WTC11 (cell line): ENCODE data around the gene CHTF18. TPM values are rescaled to one million over a fixed set of nuclear protein-coding genes. Genes with fewer than 3 reads are reported as not detected.

ENCODE experiments used
- ATAC-seq: fragments of 200-7000 bp; cut with Tn5 transposase; 2 replicates; pipeline ENCODE4 v1.10.0; 2021; ENCODE audit warnings: mild to moderate bottlenecking, moderate library complexity
- CTCF ChIA-PET: fragments of 300-600 bp; sonication (Branson Sonifier 250); formaldehyde crosslinking; loops from one replicate; lab custom pipeline; 2021; ENCODE audit warnings: antibody characterized with exemption; lab: Charles Lee
- POLR2A ChIA-PET: fragments of 350-600 bp; sonication (Branson Sonifier 250); formaldehyde crosslinking; loops from one replicate; lab custom pipeline; 2021; ENCODE audit warnings: antibody characterized with exemption; lab: Charles Lee
- DNase-seq: peaks from one replicate; pipeline ENCODE4 v3.0.0; 2021; ENCODE audit warnings: low spot score
- H3K27ac Mint-ChIP-seq: 2 replicates; pipeline ENCODE4 v1.8.0; 2021; ENCODE audit warnings: mixed read lengths
- H3K27me3 Mint-ChIP-seq: 2 replicates; pipeline ENCODE4 v1.8.0; 2021; ENCODE audit warnings: low read depth, mild to moderate bottlenecking, moderate library complexity, mixed read lengths
- H3K36me3 Mint-ChIP-seq: 2 replicates; pipeline ENCODE4 v1.8.0; 2021; ENCODE audit warnings: mixed read lengths
- H3K4me1 Mint-ChIP-seq: 2 replicates; pipeline ENCODE4 v1.8.0; 2022; ENCODE audit warnings: mixed read lengths
- H3K4me3 Mint-ChIP-seq: 2 replicates; pipeline ENCODE4 v1.8.0; 2021; ENCODE audit warnings: mild to moderate bottlenecking, moderate library complexity, mixed read lengths
- H3K9me3 Mint-ChIP-seq: 2 replicates; pipeline ENCODE4 v1.8.0; 2021; ENCODE audit warnings: mixed read lengths
- CREB1 ChIP-seq: sonication (generic); formaldehyde crosslinking; IDR thresholded peaks from 2 replicates; pipeline ENCODE4 v1.8.0; 2023; ENCODE audit warnings: mild to moderate bottlenecking, missing genetic modification reagents
- E2F4 ChIP-seq: sonication (generic); formaldehyde crosslinking; IDR thresholded peaks from 2 replicates; pipeline ENCODE4 v1.8.1; 2022; ENCODE audit warnings: low read depth, mild to moderate bottlenecking, moderate library complexity, missing genetic modification reagents, borderline replicate concordance
- FOXP1 ChIP-seq: sonication (generic); formaldehyde crosslinking; IDR thresholded peaks from 2 replicates; pipeline ENCODE4 v1.8.0; 2022; ENCODE audit warnings: missing genetic modification reagents, mild to moderate bottlenecking, moderate library complexity, borderline replicate concordance
- MXD4 ChIP-seq: fragments of 250-450 bp; sonication (Bioruptor Pico); IDR thresholded peaks from 2 replicates; pipeline ENCODE4 v1.8.0; 2021; ENCODE audit warnings: mild to moderate bottlenecking, moderate library complexity, borderline replicate concordance
- MYBL2 ChIP-seq: sonication (generic); formaldehyde crosslinking; IDR thresholded peaks from 2 replicates; pipeline ENCODE4 v1.8.1; 2023; ENCODE audit warnings: mild to moderate bottlenecking, moderate library complexity, missing genetic modification reagents
- OVOL2 ChIP-seq: fragments of 250-450 bp; sonication (Bioruptor Pico); IDR thresholded peaks from 2 replicates; pipeline ENCODE4 v1.9.0; 2021; ENCODE audit warnings: mild to moderate bottlenecking, borderline replicate concordance
- PRDM15 ChIP-seq: sonication (generic); formaldehyde crosslinking; IDR thresholded peaks from 2 replicates; pipeline ENCODE4 v1.8.0; 2022; ENCODE audit warnings: missing genetic modification reagents
- SMAD3 ChIP-seq: sonication (generic); formaldehyde crosslinking; IDR thresholded peaks from 2 replicates; pipeline ENCODE4 v1.8.0; 2022; ENCODE audit warnings: missing genetic modification reagents, mild to moderate bottlenecking, borderline replicate concordance
- TEAD1 ChIP-seq: sonication (generic); formaldehyde crosslinking; IDR thresholded peaks from 2 replicates; pipeline ENCODE4 v1.8.0; 2022; ENCODE audit warnings: mild to moderate bottlenecking, missing genetic modification reagents
- ZNF263 ChIP-seq: sonication (generic); formaldehyde crosslinking; IDR thresholded peaks from 2 replicates; pipeline ENCODE4 v1.8.1; 2022; ENCODE audit warnings: low read depth, mild to moderate bottlenecking, moderate library complexity, missing genetic modification reagents
- ZNF281 ChIP-seq: sonication (generic); formaldehyde crosslinking; IDR thresholded peaks from 2 replicates; pipeline ENCODE4 v1.8.0; 2023; ENCODE audit warnings: mild to moderate bottlenecking, missing genetic modification reagents
- ZNF396 ChIP-seq: fragments of 250-450 bp; sonication (Bioruptor Pico); IDR thresholded peaks from 2 replicates; pipeline ENCODE4 v1.8.0; 2021; ENCODE audit warnings: mild to moderate bottlenecking, moderate library complexity, borderline replicate concordance
- ZSCAN18 ChIP-seq: fragments of 250-450 bp; sonication (Bioruptor Pico); IDR thresholded peaks from 2 replicates; pipeline ENCODE4 v2.1.2; 2022; ENCODE audit warnings: mild to moderate bottlenecking, moderate library complexity
- total RNA-seq: library from RNA; stranded (reverse); gene quantifications from 3 replicates; pipeline ENCODE4 v1.2.3, GENCODE V29; 2021
- TF ChIP-seq, protein P1 (sequence below): fragments of 250-450 bp; sonication (Bioruptor Pico); IDR thresholded peaks from 2 replicates; pipeline ENCODE4 v1.9.0; 2021; ENCODE audit warnings: mild to moderate bottlenecking, borderline replicate concordance
- TF ChIP-seq, protein P2 (sequence below): fragments of 250-450 bp; sonication (Bioruptor Pico); IDR thresholded peaks from 2 replicates; pipeline ENCODE4 v1.9.0; 2021; ENCODE audit warnings: moderate library complexity, mild to moderate bottlenecking, inconsistent platforms, borderline replicate concordance
- TF ChIP-seq, protein P3 (sequence below): sonication (generic); formaldehyde crosslinking; IDR thresholded peaks from 2 replicates; pipeline ENCODE4 v1.8.1; 2022; ENCODE audit warnings: missing genetic modification reagents, borderline replicate concordance

CHTF18 gene
- total RNA-seq, 1 experiment from 2014 or later: 183 TPM

DNA sequence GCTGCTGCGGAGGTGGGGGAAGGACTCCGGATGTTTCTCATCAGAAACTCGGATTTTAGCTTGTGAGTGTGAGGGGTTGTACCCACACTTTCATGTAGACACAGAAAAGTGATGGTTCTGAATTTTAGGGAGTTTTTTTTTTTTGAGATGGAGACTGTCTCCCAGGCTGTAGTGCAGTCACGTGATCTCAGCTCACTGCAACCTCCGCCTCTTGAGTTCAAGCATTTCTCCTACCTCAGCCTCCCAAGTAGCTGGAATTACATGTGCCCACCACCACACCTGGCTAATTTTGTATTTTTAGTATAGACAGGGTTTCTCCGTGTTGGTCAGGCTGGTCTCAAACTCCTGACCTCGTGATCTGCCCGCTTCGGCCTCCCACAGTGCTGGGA lies 34.5 kb downstream of the CHTF18 start (continued):
- TF ChIP-seq MYBL2 (CRISPR knock-in tag): no peak
- no peak for TF ChIP-seq ZNF281 (CRISPR knock-in tag)
- TF ChIP-seq TEAD1 (CRISPR knock-in tag): no peak
- no peak for TF ChIP-seq OVOL2 (CRISPR knock-in tag)
- no peak for TF ChIP-seq PRDM15 (CRISPR knock-in tag)
- TF ChIP-seq E2F4 (CRISPR knock-in tag): no peak
- TF ChIP-seq, protein P1, sequence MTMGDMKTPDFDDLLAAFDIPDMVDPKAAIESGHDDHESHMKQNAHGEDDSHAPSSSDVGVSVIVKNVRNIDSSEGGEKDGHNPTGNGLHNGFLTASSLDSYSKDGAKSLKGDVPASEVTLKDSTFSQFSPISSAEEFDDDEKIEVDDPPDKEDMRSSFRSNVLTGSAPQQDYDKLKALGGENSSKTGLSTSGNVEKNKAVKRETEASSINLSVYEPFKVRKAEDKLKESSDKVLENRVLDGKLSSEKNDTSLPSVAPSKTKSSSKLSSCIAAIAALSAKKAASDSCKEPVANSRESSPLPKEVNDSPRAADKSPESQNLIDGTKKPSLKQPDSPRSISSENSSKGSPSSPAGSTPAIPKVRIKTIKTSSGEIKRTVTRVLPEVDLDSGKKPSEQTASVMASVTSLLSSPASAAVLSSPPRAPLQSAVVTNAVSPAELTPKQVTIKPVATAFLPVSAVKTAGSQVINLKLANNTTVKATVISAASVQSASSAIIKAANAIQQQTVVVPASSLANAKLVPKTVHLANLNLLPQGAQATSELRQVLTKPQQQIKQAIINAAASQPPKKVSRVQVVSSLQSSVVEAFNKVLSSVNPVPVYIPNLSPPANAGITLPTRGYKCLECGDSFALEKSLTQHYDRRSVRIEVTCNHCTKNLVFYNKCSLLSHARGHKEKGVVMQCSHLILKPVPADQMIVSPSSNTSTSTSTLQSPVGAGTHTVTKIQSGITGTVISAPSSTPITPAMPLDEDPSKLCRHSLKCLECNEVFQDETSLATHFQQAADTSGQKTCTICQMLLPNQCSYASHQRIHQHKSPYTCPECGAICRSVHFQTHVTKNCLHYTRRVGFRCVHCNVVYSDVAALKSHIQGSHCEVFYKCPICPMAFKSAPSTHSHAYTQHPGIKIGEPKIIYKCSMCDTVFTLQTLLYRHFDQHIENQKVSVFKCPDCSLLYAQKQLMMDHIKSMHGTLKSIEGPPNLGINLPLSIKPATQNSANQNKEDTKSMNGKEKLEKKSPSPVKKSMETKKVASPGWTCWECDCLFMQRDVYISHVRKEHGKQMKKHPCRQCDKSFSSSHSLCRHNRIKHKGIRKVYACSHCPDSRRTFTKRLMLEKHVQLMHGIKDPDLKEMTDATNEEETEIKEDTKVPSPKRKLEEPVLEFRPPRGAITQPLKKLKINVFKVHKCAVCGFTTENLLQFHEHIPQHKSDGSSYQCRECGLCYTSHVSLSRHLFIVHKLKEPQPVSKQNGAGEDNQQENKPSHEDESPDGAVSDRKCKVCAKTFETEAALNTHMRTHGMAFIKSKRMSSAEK: no peak
- TF ChIP-seq ZSCAN18 (CRISPR knock-in tag): no peak
- TF ChIP-seq, protein P2, sequence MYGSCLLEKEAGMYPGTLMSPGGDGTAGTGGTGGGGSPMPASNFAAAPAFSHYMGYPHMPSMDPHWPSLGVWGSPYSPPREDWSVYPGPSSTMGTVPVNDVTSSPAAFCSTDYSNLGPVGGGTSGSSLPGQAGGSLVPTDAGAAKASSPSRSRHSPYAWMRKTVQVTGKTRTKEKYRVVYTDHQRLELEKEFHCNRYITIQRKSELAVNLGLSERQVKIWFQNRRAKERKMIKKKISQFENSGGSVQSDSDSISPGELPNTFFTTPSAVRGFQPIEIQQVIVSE (CRISPR knock-in tag): no peak
- TF ChIP-seq MXD4: no peak

DNA sequence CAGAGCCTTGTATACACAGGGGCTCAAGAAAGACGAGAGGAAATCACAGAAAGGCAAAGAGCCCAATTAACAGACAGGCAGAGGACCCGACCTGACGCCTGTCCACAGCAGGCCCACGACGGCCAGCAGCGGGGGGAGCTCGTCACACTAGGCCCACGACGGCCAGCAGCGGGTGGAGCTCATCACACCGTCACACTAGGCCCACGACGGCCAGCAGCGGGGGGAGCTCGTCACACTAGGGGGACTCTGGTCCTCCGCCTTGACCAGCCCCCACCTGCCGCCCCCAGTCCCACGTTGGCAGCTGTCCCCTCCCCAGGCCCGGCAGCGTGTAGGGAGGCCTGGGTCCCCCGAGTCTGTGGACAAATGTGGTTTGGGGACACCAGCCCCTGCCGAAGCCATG lies 35.8 kb downstream of the CHTF18 start:
- no peak for DNase-seq
- H3K27ac Mint-ChIP-seq: 0 out of 2 replicates have a peak overlapping the region, but pooled peaks have one; percentile 32
- no peak for TF ChIP-seq SMAD3 (CRISPR knock-in tag)
- no peak for TF ChIP-seq ZNF263 (CRISPR knock-in tag)
- no peak for TF ChIP-seq CREB1 (CRISPR knock-in tag)
- TF ChIP-seq, protein P3, sequence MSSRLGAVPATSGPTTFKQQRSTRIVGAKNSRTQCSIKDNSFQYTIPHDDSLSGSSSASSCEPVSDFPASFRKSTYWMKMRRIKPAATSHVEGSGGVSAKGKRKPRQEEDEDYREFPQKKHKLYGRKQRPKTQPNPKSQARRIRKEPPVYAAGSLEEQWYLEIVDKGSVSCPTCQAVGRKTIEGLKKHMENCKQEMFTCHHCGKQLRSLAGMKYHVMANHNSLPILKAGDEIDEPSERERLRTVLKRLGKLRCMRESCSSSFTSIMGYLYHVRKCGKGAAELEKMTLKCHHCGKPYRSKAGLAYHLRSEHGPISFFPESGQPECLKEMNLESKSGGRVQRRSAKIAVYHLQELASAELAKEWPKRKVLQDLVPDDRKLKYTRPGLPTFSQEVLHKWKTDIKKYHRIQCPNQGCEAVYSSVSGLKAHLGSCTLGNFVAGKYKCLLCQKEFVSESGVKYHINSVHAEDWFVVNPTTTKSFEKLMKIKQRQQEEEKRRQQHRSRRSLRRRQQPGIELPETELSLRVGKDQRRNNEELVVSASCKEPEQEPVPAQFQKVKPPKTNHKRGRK (CRISPR knock-in tag): no peak
- TF ChIP-seq ZNF396 (CRISPR knock-in tag): no peak
- TF ChIP-seq ZSCAN18 (CRISPR knock-in tag): no peak
- TF ChIP-seq FOXP1 (CRISPR knock-in tag): no peak
- TF ChIP-seq, all 79 proteins: peak for 0
- POLR2A ChIA-PET: no interaction called here
- no peak for ATAC-seq
- no peak overlapping the region for H3K4me3 Mint-ChIP-seq
- peaks cover 4% of the 10 kb centered on the region for H3K4me1 Mint-ChIP-seq
- CTCF ChIA-PET: interaction anchor here (0.6 to 7.8 kb wide), 3 partner anchors 54 to 279 kb away, joined by 3 to 31 read pairs (median 3); no protein-coding TSS in a partner anchor
- no peaks in the 10 kb centered on the region for H3K9me3 Mint-ChIP-seq
- no peaks in the 10 kb centered on the region for H3K36me3 Mint-ChIP-seq
- no peaks in the 10 kb centered on the region; the same call in 1 of the 2 replicates for H3K27me3 Mint-ChIP-seq
